GM10248 (cell line): ENCODE data around the gene MXD1.

Experiments used
- CTCF ChIA-PET: fragments of 300-600 bp; sonication (Branson Sonifier 250); formaldehyde crosslinking; extraction: SDS; loops from one replicate; lab custom pipeline; 2021; ENCODE audit warnings: antibody characterized with exemption; lab: Yijun Ruan, JAX
- POLR2A ChIA-PET: fragments of 350-650 bp; sonication (Branson Sonifier 250); formaldehyde crosslinking; extraction: SDS; loops from one replicate; lab custom pipeline; 2020; ENCODE audit warnings: antibody characterized with exemption; lab: Yijun Ruan, JAX
- DNase-seq: peaks from one replicate; pipeline ENCODE4 v3.0.0; 2012; ENCODE audit errors: extremely low spot score
- CTCF ChIP-seq: IDR thresholded peaks from 2 replicates; pipeline ENCODE4 v1.5.1; 2012; ENCODE audit warnings: mild to moderate bottlenecking, low read depth; ENCODE audit errors: extremely low read depth, missing control alignments, control extremely low read depth

Gene MXD1

GRCh38 chr2:69933254-69933828 lies 18.4 kb downstream of the MXD1 start:
- DNase-seq = no peak
- POLR2A ChIA-PET = interaction anchor here (1.7 kb wide), 1 partner anchor 19 kb away, joined by 10 read pairs; the partner anchor contains the start of gene MXD1
- TF ChIP-seq CTCF = no peak
- CTCF ChIA-PET = interaction anchor here (0.8 to 2.1 kb wide), 5 partner anchors 13 to 368 kb away, joined by 3 to 11 read pairs (median 3); no protein-coding TSS in a partner anchor

GRCh38 chr2:69933839-69934613 lies 19.1 kb downstream of the MXD1 start:
- no peak for TF ChIP-seq CTCF
- no peak for DNase-seq
- POLR2A ChIA-PET = interaction anchor here (1.7 kb wide), 1 partner anchor 20 kb away, joined by 10 read pairs; the partner anchor contains the start of gene MXD1
- CTCF ChIA-PET = interaction anchor here (0.8 to 2.1 kb wide), 6 partner anchors 9 to 369 kb away, joined by 3 to 11 read pairs (median 3); no protein-coding TSS in a partner anchor

GRCh38 chr2:69934614-69934908 lies 19.7 kb downstream of the MXD1 start:
- POLR2A ChIA-PET = no interaction called here
- CTCF ChIA-PET = interaction anchor here (0.8 to 2.1 kb wide), 4 partner anchors 8 to 134 kb away, joined by 3 to 11 read pairs (median 3); no protein-coding TSS in a partner anchor
- TF ChIP-seq CTCF = no peak
- no peak for DNase-seq

- POLR2A ChIA-PET = no interaction called here
- no peak for DNase-seq
- no peak for TF ChIP-seq CTCF
- CTCF ChIA-PET = interaction anchor here (1.3 to 2.1 kb wide), 2 partner anchors 10 to 11 kb away, joined by 3 to 11 read pairs; no protein-coding TSS in a partner anchor
Observed at GRCh38 chr2:69935011-69935410, 20.1 kb downstream of the MXD1 start.

GRCh38 chr2:69936906-69937305 lies 22.0 kb downstream of the MXD1 start:
- no peak for TF ChIP-seq CTCF
- POLR2A ChIA-PET = no interaction called here
- no peak for DNase-seq
- CTCF ChIA-PET = interaction anchor here (1.6 to 1.7 kb wide), 2 partner anchors 25 to 29 kb away, joined by 4 to 5 read pairs; no protein-coding TSS in a partner anchor

GRCh38 chr2:69937968-69938367 lies 23.1 kb downstream of the MXD1 start:
- POLR2A ChIA-PET = no interaction called here
- CTCF ChIA-PET = interaction anchor here (1.4 to 1.7 kb wide), 2 partner anchors 14 to 26 kb away, joined by 3 to 5 read pairs; no protein-coding TSS in a partner anchor
- TF ChIP-seq CTCF = no peak
- no peak for DNase-seq
